OCI-LY3 (cell line): ENCODE results near the gene STIM1.

ENCODE experiments used
- CTCF ChIP-seq: fragments of 200-600, 300-600 bp; sonication (generic); IDR thresholded peaks from 2 replicates; pipeline ENCODE4 v1.5.1; 2014; ENCODE audit warnings: antibody characterized with exemption, low read length, low read depth
- EZH2phosphoT487 ChIP-seq: fragments of 200-600 bp; shearing (Covaris generic); IDR thresholded peaks from 2 replicates; pipeline ENCODE4 v1.6.1; 2018; ENCODE audit warnings: antibody characterized with exemption, mixed run types, low read depth

- TF ChIP-seq CTCF (no peak), EZH2phosphoT487 (no peak)
Observed at GRCh38 chr11:3880724-3881123, 25.3 kb downstream of the STIM1 start.
